Natural killer cell (primary cell): ENCODE data around the gene DCST1. TPM values are rescaled to one million over a fixed set of nuclear protein-coding genes. Genes with fewer than 3 reads are reported as not detected.

ENCODE experiments used
- ATAC-seq, 3 donors: fragments of 150-1000 bp in 2 of 3; fragments of 200-7000 bp in 1 of 3; cut with Tn5 transposase; 1 replicate in 1 of 3; 2 replicates in 2 of 3; pipeline ENCODE4 v1.10.0; 2021; ENCODE audit warnings: mild to moderate bottlenecking in 2 of 3, moderate library complexity in 2 of 3
- DNase-seq, 2 donors: peaks; one replicate each; pipeline versions ENCODE4 v3.0.0 to v3.0.0-alpha.2; 2013 to 2021; ENCODE audit warnings: mixed read lengths in 1 of 2
- H3K27ac ChIP-seq: one replicate; pipeline ENCODE4 v1.5.1; 2013; ENCODE audit warnings: mild to moderate bottlenecking, low read length
- H3K27me3 ChIP-seq: one replicate; pipeline ENCODE4 v1.6.1; 2013; ENCODE audit warnings: low read length; ENCODE audit not compliant: control insufficient read depth, insufficient read depth
- H3K36me3 ChIP-seq: one replicate; pipeline ENCODE4 v1.6.1; 2013; ENCODE audit warnings: low read length; ENCODE audit not compliant: control insufficient read depth, insufficient read depth
- H3K4me1 ChIP-seq: one replicate; pipeline ENCODE4 v1.6.1; 2013; ENCODE audit warnings: low read length; ENCODE audit not compliant: control insufficient read depth, insufficient read depth
- H3K4me3 ChIP-seq: one replicate; pipeline ENCODE4 v1.5.1; 2013; ENCODE audit warnings: low read length
- H3K9me3 ChIP-seq: one replicate; pipeline ENCODE4 v1.6.1; 2013; ENCODE audit warnings: low read length; ENCODE audit not compliant: control insufficient read depth, insufficient read depth
- H3K27ac Mint-ChIP-seq, 2 donors: one replicate each; pipeline ENCODE4 v1.8.0; 2022; ENCODE audit warnings: mild to moderate bottlenecking in 2 of 2, mixed read lengths in 2 of 2, moderate library complexity in 1 of 2
- H3K27me3 Mint-ChIP-seq, 2 donors: one replicate each; pipeline ENCODE4 v1.8.0; 2022; ENCODE audit warnings: low read depth in 2 of 2, mixed read lengths in 2 of 2
- H3K36me3 Mint-ChIP-seq: one replicate; pipeline ENCODE4 v1.8.0; 2022; ENCODE audit warnings: mixed read lengths
- H3K4me1 Mint-ChIP-seq, 2 donors: one replicate each; pipeline ENCODE4 v1.8.0; 2022; ENCODE audit warnings: mixed read lengths in 2 of 2
- H3K4me3 Mint-ChIP-seq: one replicate; pipeline ENCODE4 v1.8.0; 2022; ENCODE audit warnings: mild to moderate bottlenecking, moderate library complexity, mixed read lengths
- H3K9me3 Mint-ChIP-seq, 2 donors: one replicate each; pipeline ENCODE4 v1.8.0; 2022; ENCODE audit warnings: mixed read lengths in 2 of 2
- WGBS: methylation state at CpG from one replicate; pipeline ENCODE4 v1.1.7; 2013; ENCODE audit warnings: missing lambda C conversion rate; ENCODE audit not compliant: insufficient coverage; 5-methylcytosine and 5-hydroxymethylcytosine counted together
- intact Hi-C: fragments of 100-400 bp; cut with micrococcal nuclease; formaldehyde crosslinking; loops from one replicate; pipeline ENCODE4 v1.14.2; 2022
- total RNA-seq, 4 donors: library from RNA; stranded (reverse); fragments of 120-200 nt in 1 of 4; gene quantifications; one replicate each; pipeline versions ENCODE4 v1.2.3 to v1.2.4, GENCODE V29; 2013 to 2022
- TF ChIP-seq, protein P1 (sequence below): fragments of 200-600 bp; IDR thresholded peaks from one replicate; pipeline ENCODE4 v1.8.0; 2022; ENCODE audit warnings: antibody characterized with exemption

Gene DCST1
- total RNA-seq, 3 donors from 2014 or later (not counting 1 experiment from before 2014, with no cell fraction given): 0.35 to 0.60 TPM; not detected in 1

DNA sequence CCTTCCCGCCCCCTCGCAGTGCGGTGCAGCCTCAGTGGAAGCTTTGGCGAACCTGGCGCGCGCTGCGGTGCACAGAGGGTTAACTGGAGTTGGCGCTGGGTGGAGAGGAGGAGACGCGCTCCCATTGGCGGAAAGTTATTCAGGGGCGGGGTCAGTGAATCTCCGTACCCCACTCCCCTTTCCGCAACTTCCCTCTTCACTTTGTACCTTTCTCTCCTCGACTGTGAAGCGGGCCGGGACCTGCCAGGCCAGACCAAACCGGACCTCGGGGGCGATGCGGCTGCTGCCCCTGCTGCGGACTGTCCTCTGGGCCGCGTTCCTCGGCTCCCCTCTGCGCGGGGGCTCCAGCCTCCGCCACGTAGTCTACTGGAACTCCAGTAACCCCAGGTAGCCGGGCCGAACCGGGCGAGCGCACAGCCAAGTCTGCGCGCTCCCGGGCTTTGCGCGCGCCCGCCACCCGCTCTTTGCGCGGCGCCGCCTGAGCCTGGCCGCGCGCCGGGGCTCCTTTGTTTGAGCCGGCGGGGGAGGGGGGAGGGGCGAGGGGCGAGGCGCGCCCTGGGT, 30.0 kb downstream of the DCST1 start, which contains the start of gene EFNA4:
Gene EFNA4 (plus strand): TSS at position 191 of the 561 bp plus-strand sequence. CDS start 84 bp downstream, at position 275.
- Mint-ChIP-seq H3K27ac (peak within 1 kb of the TSS; percentile 71 to 80), H3K4me3 (peak within 1 kb of the TSS; percentile 92), H3K4me1 (peaks cover 19 to 40% of the 10 kb centered on the region in 2 donors), H3K36me3 (no peaks in the 10 kb centered on the region), H3K9me3 (no peaks in the 10 kb centered on the region), H3K27me3 (peaks cover 0 to 2% of the 10 kb centered on the region in 2 donors)
- Histone ChIP-seq H3K4me3 (peak within 1 kb of the TSS; percentile 57), H3K27ac (peak within 1 kb of the TSS; percentile 20), H3K27me3 (no peaks in the 10 kb centered on the region), H3K4me1 (peaks cover 33% of the 10 kb centered on the region), H3K36me3 (peaks cover 2% of the 10 kb centered on the region), H3K9me3 (no peaks in the 10 kb centered on the region)
- under 1% methylated on average over 57 of the region's 57 CpGs for WGBS
- TF ChIP-seq, protein P1, sequence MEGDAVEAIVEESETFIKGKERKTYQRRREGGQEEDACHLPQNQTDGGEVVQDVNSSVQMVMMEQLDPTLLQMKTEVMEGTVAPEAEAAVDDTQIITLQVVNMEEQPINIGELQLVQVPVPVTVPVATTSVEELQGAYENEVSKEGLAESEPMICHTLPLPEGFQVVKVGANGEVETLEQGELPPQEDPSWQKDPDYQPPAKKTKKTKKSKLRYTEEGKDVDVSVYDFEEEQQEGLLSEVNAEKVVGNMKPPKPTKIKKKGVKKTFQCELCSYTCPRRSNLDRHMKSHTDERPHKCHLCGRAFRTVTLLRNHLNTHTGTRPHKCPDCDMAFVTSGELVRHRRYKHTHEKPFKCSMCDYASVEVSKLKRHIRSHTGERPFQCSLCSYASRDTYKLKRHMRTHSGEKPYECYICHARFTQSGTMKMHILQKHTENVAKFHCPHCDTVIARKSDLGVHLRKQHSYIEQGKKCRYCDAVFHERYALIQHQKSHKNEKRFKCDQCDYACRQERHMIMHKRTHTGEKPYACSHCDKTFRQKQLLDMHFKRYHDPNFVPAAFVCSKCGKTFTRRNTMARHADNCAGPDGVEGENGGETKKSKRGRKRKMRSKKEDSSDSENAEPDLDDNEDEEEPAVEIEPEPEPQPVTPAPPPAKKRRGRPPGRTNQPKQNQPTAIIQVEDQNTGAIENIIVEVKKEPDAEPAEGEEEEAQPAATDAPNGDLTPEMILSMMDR: no peak
- intact Hi-C loops: loop anchor here (1.0 to 5.0 kb wide), 5 partner anchors 13 to 126 kb away; partner anchors contain the start of genes CKS1B, PMVK, SHC1 and ZBTB7B
- ATAC-seq (peak; percentile 79 to 90 (median 83)), DNase-seq (peak; percentile 76 to 92)

DNA sequence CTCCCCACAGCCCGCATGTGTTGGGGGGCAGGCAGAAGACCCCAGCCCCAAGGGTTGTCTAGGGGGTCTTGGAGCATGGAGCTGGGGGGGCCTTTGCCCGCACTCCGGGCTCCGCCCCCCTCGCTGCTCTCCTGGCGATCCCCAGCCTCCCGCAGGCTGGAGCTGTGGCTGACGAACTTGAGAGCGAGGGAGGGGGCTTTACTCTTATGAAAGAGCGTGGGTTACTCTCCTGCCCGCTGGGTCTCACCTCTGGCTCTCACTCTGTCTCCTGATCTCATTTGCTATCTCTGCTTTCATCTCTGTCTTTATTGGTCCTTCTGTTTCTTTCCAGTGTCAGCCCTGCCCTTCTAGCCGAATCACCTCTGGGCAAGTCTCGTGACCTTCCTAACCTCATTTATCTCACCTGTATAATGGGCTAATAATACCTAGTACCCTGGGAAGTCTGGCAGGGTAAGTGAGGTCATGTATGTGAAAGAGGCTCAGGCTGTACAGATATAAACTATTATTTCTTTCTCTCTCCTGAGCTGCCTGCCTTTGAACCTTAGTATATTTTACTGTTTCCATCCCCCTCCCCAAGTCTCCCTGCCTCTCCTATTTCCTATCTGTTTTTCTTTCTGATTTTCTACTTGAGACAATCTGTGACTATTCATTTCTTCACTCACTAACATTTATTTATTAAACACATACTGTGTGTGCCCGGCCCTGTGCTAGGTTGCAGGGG, 30.6 kb downstream of the DCST1 start:
- peaks cover 19 to 45% of the 10 kb centered on the region in 2 donors for H3K4me1 Mint-ChIP-seq
- 2% methylated on average over 12 of the region's 14 CpGs for WGBS
- no peak overlapping the region for H3K27ac ChIP-seq
- no peaks in the 10 kb centered on the region for H3K9me3 ChIP-seq
- H3K27me3 ChIP-seq: no peaks in the 10 kb centered on the region
- DNase-seq (peak in 1 of 2 donors; percentile 65), ATAC-seq (peak; percentile 46 to 59 (median 47))
- TF ChIP-seq, protein P1: no peak
- peaks cover 0 to 2% of the 10 kb centered on the region in 2 donors for H3K27me3 Mint-ChIP-seq
- peak overlapping the region; percentile 27 to 80 for H3K27ac Mint-ChIP-seq
- H3K9me3 Mint-ChIP-seq: no peaks in the 10 kb centered on the region
- no peaks in the 10 kb centered on the region for H3K36me3 Mint-ChIP-seq
- peak overlapping the region; percentile 89 for H3K4me3 Mint-ChIP-seq
- intact Hi-C loops: loop anchor here (1.0 to 5.0 kb wide), 4 partner anchors 14 to 127 kb away; partner anchors contain the start of genes CKS1B, PMVK, SHC1 and ZBTB7B
- peaks cover 38% of the 10 kb centered on the region for H3K4me1 ChIP-seq
- peaks cover 2% of the 10 kb centered on the region for H3K36me3 ChIP-seq
- peak overlapping the region; percentile 57 for H3K4me3 ChIP-seq

DNA sequence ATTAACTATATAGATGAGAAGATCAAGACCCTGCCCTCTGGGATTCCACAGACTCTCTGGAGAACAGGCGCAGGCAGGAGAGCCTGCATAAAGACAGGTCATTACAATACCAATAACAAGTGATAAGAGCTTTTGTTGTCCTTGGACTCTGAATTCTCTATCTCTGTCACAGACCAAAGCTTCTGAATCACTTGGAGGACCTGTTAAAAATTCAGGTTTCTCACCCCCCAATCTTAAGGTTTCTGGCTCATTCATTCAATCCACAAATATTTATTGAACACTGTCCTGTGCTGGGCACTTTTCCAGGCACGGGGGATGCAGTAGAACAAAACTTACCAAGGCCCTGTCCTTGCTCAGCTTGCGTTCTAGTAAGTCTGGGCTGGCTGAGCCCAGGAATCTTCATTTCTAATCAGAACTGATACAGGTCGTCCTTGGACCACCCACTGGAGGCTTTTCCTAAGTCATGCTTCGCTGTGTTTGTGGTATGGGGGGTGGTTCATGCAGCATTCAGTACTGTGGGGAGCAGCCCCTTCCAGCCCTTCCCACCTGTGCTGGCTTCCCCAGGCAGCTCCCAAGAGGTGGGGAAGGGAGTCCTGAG, 31.3 kb downstream of the DCST1 start:
- Histone ChIP-seq H3K27ac (no peak overlapping the region), H3K27me3 (no peaks in the 10 kb centered on the region), H3K4me1 (peaks cover 45% of the 10 kb centered on the region), H3K9me3 (no peaks in the 10 kb centered on the region), H3K36me3 (peaks cover 5% of the 10 kb centered on the region), H3K4me3 (no peak overlapping the region)
- TF ChIP-seq, protein P1: no peak
- Mint-ChIP-seq H3K9me3 (no peaks in the 10 kb centered on the region), H3K27ac (peak overlapping the region; percentile 27 to 80), H3K27me3 (peaks cover 0 to 2% of the 10 kb centered on the region in 2 donors), H3K36me3 (no peaks in the 10 kb centered on the region), H3K4me1 (peaks cover 19 to 50% of the 10 kb centered on the region in 2 donors), H3K4me3 (peak overlapping the region; percentile 89)
- intact Hi-C loops: loop anchor here (1.0 to 5.0 kb wide), 4 partner anchors 15 to 128 kb away; partner anchors contain the start of genes CKS1B, PMVK, SHC1 and ZBTB7B
- ATAC-seq (no peak), DNase-seq (no peak)
- 92% methylated on average over 5 of the region's 5 CpGs for WGBS
